HG03159 (cell line): ENCODE measurements around the gene FBXO47.
"Not testable (repeated sequence)": the region's sequence is repeated elsewhere in the genome, so short reads cannot be mapped to it uniquely, and the experiment has no call there.

Source experiments
- ATAC-seq: cut with Tn5 transposase; IDR thresholded peaks from one replicate; pipeline ENCODE4 v1.9.1; 2021; ENCODE audit warnings: mild to moderate bottlenecking, moderate library complexity; ENCODE audit not compliant: unreplicated experiment

FBXO47 gene

GRCh38 chr17:38981636-38982035 is 14.4 kb upstream of the FBXO47 start:
- no peak for ATAC-seq

GRCh38 chr17:38980490-38981217 is 13.5 kb upstream of the FBXO47 start:
- no peak for ATAC-seq

GRCh38 chr17:38978180-38978579 is 11.0 kb upstream of the FBXO47 start:
- no peak for ATAC-seq

- not testable (repeated sequence) for ATAC-seq
Measured at GRCh38 chr17:38976187-38976551, 9.0 kb upstream of the FBXO47 start.

- no peak for ATAC-seq
Measured at GRCh38 chr17:38970804-38971203, 3.6 kb upstream of the FBXO47 start.

- ATAC-seq: no peak
Measured at GRCh38 chr17:38970128-38970527, 2.9 kb upstream of the FBXO47 start.

GRCh38 chr17:38969281-38969680 is 2.1 kb upstream of the FBXO47 start:
- no peak for ATAC-seq

DNA sequence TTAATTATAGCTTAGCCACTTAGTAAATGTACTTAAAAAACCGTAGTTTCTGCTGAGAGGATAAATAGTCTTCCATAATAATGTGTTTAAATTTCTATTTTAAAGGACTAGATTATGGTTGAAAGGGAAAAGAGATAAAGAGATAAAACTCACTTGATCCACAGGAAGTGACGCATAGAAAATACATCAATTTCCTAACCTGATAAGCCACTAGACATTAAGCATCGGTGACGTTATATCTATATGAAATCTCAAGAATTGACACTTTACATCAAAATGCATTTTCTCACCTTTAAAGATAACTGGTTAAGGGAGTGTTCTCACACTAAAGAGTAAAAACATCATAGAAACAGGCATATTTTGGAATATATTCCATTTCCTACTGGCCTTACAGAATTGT is 5.8 kb downstream of the FBXO47 start:
- ATAC-seq: no peak

DNA sequence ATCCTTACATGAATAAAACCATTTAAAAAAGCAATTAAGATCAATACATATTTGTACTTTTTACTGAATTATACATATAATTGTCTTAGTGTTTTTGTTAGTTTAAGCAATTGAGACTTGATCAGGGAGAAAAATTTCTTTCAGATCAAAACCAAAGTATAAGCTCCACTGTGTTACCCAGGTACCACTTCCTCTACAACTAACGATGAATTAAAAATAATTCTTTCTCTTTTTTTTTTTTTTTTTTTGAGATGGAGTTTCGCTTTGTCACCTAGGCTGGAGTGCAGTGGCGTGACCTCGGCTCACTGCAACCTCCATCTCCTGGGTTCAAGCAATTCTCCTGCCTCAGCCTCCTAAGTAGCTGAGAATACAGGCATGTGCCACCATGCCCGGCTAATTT is 6.8 kb downstream of the FBXO47 start:
- no peak for ATAC-seq

DNA sequence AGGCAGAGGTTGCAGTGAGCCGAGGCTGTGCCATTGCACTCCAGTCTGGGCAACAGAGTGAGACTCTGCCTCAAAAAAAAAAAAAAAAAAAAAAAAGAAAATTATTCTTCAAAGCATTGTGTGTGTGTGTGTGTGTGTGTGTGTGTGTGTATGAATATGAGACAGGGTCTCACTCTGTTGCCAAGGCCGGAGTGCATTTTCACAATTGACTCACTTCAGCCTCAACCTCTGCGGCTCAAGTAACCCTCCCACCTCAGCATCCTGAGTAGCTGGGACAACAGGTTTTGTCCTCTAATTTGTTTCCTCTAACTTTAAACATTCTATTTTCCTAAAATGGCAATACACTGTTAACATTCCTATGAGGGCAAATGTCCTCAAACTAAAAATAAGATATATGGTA is 7.7 kb downstream of the FBXO47 start:
- ATAC-seq: no peak

DNA sequence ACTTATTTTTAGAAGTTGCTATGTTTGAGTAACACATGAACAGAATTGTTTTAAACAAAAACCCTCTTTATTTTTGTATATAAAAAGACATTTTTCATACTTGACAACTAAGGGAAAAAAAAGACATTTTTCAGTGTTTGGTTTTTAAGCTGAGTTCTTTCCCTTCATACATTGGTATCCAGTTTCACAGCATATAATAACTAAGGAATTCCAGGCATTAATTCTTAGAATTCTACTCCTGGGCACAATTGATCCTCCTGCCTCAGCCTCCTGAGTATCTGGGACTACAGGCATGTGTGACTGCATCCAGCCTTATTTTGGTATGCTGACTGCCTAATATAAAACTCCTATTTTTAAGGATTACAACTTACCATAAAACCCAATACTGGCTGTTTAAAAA is 8.4 kb downstream of the FBXO47 start:
- no peak for ATAC-seq

DNA sequence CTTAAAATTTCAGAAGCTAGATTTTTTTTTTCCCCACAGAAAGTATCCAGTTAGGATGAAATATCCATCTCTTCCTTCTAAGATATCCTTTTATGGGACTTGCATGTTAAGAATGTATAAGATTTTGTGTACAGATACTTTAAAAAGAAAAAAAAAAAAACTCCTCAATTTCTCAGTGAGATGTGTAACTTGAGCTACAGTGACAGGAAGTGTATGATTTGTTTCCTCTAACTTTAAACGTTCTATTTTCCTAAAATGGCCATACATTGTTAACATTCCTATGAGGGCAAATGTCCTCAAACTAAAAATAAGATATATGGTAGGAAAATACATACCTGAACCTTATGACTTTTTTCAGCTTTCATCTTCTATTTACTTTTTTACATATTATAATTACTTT is 8.9 kb downstream of the FBXO47 start:
- no peak for ATAC-seq

GRCh38 chr17:38953800-38954199 is 13.4 kb downstream of the FBXO47 start:
- ATAC-seq: not testable (repeated sequence)

- ATAC-seq: no peak
Measured at GRCh38 chr17:38947189-38947588, 20.0 kb downstream of the FBXO47 start.

DNA sequence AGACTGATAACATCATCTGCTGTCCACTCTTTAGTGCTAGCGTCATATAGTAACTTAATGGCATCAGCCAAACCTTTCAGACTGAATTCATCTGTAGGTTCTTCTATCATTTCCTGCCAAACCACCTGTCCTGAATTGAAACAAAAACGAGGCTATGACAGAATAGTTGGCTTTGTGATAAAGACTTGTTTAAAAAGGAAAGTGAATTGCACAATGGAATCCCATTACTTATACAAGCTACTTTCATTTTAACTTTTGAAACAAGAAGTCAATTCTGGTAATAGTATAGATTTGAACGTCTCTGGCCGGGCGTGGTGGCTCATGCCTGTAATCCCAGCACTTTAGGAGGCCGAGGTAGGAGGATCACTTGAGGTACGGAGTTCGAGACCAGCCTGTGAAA is 23.6 kb downstream of the FBXO47 start:
- no peak for ATAC-seq

GRCh38 chr17:38942696-38943334 is 24.4 kb downstream of the FBXO47 start:
- ATAC-seq: no peak

DNA sequence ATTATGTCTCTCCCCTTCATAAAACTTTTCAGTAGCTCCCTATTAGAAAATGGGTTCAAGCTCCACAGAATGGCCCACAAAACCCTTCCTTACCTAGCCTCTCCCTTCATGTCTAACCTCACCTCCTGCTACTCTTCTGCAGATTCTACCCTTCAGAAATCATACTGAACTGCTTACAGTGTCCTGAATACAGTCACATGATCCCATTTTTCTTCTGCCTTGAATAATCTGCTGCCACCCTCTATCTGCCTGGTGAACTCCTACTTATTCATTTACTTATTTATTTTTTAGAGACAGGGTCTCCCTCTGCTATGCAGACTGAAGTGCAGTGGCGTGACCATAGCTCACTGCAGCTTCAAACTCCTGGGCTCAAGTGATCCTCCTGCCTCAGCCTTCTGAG is 26.8 kb downstream of the FBXO47 start:
- ATAC-seq: no peak

- ATAC-seq: no peak
Measured at GRCh38 chr17:38939987-38940386, 27.2 kb downstream of the FBXO47 start.

GRCh38 chr17:38933962-38934361 is 33.2 kb downstream of the FBXO47 start:
- not testable (repeated sequence) for ATAC-seq

- not testable (repeated sequence) for ATAC-seq
Measured at GRCh38 chr17:38930782-38931181, 36.4 kb downstream of the FBXO47 start.

GRCh38 chr17:38926293-38927070 is 40.7 kb downstream of the FBXO47 start:
- no peak for ATAC-seq
